Measurements from ENCODE around the gene ADGRD1.

DNA sequence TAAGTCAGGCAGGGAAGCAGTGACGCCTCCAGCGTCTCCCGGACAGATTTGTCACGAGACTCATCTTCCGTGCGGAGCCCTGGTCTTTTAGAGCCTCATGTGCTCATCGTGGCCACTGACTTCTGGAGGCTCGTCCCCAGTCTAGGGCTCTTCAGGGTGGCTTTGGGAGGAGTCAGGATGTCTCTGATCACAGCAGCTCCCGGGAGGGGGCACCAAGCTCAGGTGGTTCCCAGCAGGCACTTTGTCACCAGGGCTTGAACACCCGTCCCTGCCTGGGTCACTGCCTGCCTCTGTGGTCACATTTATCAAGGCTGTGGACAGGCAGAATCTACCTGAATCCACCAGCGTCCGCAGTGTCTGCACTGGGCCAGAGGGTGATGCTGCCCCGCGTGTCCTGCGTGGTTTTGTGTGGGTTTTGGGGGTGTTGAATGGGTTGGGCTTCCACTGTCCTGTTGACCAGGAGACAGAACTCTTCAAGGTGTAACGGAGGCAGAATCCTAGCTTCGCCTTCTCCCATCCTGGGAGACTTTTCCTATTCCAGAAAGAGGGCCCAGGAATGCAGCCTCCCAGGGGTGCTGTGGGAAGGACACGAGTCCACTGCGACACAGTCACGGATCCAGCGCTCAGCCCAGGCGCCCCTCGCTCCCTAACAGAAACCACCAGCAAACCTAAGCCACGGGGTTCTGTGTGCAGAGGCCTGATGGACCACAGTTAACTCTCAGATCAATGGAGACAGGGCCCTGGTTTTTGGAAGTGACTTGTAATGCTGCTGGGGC lies 132.3 kb downstream of the ADGRD1 start:
- TF ChIP-seq, protein P1, sequence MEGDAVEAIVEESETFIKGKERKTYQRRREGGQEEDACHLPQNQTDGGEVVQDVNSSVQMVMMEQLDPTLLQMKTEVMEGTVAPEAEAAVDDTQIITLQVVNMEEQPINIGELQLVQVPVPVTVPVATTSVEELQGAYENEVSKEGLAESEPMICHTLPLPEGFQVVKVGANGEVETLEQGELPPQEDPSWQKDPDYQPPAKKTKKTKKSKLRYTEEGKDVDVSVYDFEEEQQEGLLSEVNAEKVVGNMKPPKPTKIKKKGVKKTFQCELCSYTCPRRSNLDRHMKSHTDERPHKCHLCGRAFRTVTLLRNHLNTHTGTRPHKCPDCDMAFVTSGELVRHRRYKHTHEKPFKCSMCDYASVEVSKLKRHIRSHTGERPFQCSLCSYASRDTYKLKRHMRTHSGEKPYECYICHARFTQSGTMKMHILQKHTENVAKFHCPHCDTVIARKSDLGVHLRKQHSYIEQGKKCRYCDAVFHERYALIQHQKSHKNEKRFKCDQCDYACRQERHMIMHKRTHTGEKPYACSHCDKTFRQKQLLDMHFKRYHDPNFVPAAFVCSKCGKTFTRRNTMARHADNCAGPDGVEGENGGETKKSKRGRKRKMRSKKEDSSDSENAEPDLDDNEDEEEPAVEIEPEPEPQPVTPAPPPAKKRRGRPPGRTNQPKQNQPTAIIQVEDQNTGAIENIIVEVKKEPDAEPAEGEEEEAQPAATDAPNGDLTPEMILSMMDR (IDR thresholded peaks at IDR 0.05): no peak
- TF ChIP-seq POLR2A (IDR thresholded peaks at IDR 0.05; ENCODE audit: low read depth) (no peak), POLR2AphosphoS5 (IDR thresholded peaks at IDR 0.05) (no peak), EP300 (IDR thresholded peaks at IDR 0.05) (no peak)

Data from esophagus muscularis mucosa (tissue), 4 donors.